HL-60 (cell line): ENCODE results near the gene QSOX1.

Experiments
- DNase-seq, 2 experiments: peaks; one replicate each; pipeline ENCODE4 v3.0.0-alpha.2; 2010 to 2020; ENCODE audit warnings: low read depth in 1 of 2, low spot score in 1 of 2
- H3K27ac ChIP-seq: fragments of 250-450 bp; sonication (Bioruptor Pico); replicated peaks from 2 replicates; pipeline ENCODE4 v1.5.1; 2020; ENCODE audit warnings: mild to moderate bottlenecking, moderate library complexity
- H3K27me3 ChIP-seq: fragments of 250-450 bp; sonication (Bioruptor Pico); 2 replicates; pipeline ENCODE4 v1.5.1; 2021; ENCODE audit warnings: mild to moderate bottlenecking, moderate library complexity; ENCODE audit not compliant: insufficient read depth, poor library complexity, severe bottlenecking
- H3K4me3 ChIP-seq: replicated peaks from 2 replicates; pipeline ENCODE4 v1.5.1; 2011; ENCODE audit warnings: mild to moderate bottlenecking, control low read depth, low read length; ENCODE audit not compliant: insufficient read depth
- CTCF ChIP-seq: IDR thresholded peaks from one replicate; pipeline ENCODE4 v1.5.1; 2011; ENCODE audit warnings: low read length, control low read depth, inconsistent platforms; ENCODE audit not compliant: insufficient read depth
- GABPA ChIP-seq: IDR thresholded peaks from 2 replicates; pipeline ENCODE4 v1.6.1; 2012; ENCODE audit warnings: low read depth
- POLR2AphosphoS5 ChIP-seq: IDR thresholded peaks from 2 replicates; pipeline ENCODE4 v1.6.1; 2012; ENCODE audit warnings: low read depth
- REST ChIP-seq: IDR thresholded peaks from 2 replicates; pipeline ENCODE4 v1.6.1; 2012; ENCODE audit warnings: low read depth; ENCODE audit not compliant: insufficient replicate concordance
- SPI1 ChIP-seq: IDR thresholded peaks from 2 replicates; pipeline ENCODE4 v1.6.1; 2012; ENCODE audit warnings: low read depth, mild to moderate bottlenecking, borderline replicate concordance

QSOX1 gene

GRCh38 chr1:180248176-180248575 lies 93.5 kb downstream of the QSOX1 start:
- no peak for TF ChIP-seq CTCF
- no peak for TF ChIP-seq REST
- TF ChIP-seq SPI1 = no peak
- no peak for TF ChIP-seq GABPA
- TF ChIP-seq POLR2AphosphoS5 = no peak
- Histone ChIP-seq H3K27me3 (no peaks in the 10 kb centered on the region), H3K4me3 (no peak overlapping the region)

GRCh38 chr1:180248731-180249681 lies 94.3 kb downstream of the QSOX1 start:
- peak in 1 of 2 experiments; percentile 34 for DNase-seq
- Histone ChIP-seq H3K27ac (no peak overlapping the region), H3K4me3 (no peak overlapping the region), H3K27me3 (no peaks in the 10 kb centered on the region)
- TF ChIP-seq REST (no peak), SPI1 (no peak), POLR2AphosphoS5 (no peak)

More at GRCh38 chr1:180248176-180248575, 93.5 kb downstream of the QSOX1 start:
- DNase-seq = no peak
- no peak overlapping the region for H3K27ac ChIP-seq

- no peak for DNase-seq
- TF ChIP-seq REST (no peak), SPI1 (no peak), GABPA (no peak), CTCF (no peak), POLR2AphosphoS5 (no peak)
- Histone ChIP-seq H3K27ac (no peak overlapping the region), H3K27me3 (no peaks in the 10 kb centered on the region), H3K4me3 (no peak overlapping the region)
These were observed 95.2 kb downstream of the QSOX1 start for GRCh38 chr1:180249725-180250498.
